Fibroblast of lung (primary cell): Measurements from ENCODE around the gene EMILIN3. TPM values are rescaled to one million over a fixed set of nuclear protein-coding genes. Genes with fewer than 3 reads are reported as not detected.

Source experiments
- DNase-seq, 2 donors: peaks; one replicate each; pipeline versions ENCODE4 v3.0.0 to v3.0.0-alpha.2; 2010; ENCODE audit warnings: low read depth in 2 of 2
- H2AFZ ChIP-seq: 2 replicates; pipeline ENCODE4 v1.5.1; 2012; ENCODE audit warnings: low read length, control low read depth, inconsistent platforms
- H3K27ac ChIP-seq: 2 replicates; pipeline ENCODE4 v1.5.1; 2011; ENCODE audit warnings: low read length, control low read depth; ENCODE audit not compliant: insufficient read depth
- H3K27me3 ChIP-seq: 2 replicates; pipeline ENCODE4 v1.5.1; 2011; ENCODE audit warnings: mild to moderate bottlenecking, low read length; ENCODE audit not compliant: control insufficient read depth, insufficient read depth
- H3K36me3 ChIP-seq: 2 replicates; pipeline ENCODE4 v1.5.1; 2011; ENCODE audit warnings: low read length; ENCODE audit not compliant: control insufficient read depth, insufficient read depth
- H3K4me1 ChIP-seq: 2 replicates; pipeline ENCODE4 v1.5.1; 2011; ENCODE audit warnings: low read length; ENCODE audit not compliant: control insufficient read depth, insufficient read depth; ENCODE audit errors: extremely low read depth
- H3K4me2 ChIP-seq: 2 replicates; pipeline ENCODE4 v1.5.1; 2011; ENCODE audit warnings: low read length, control low read depth; ENCODE audit not compliant: insufficient read depth; ENCODE audit errors: extremely low read depth
- H3K4me3 ChIP-seq, 4 experiments: fragments of 200-600 bp in 1 of 4; sonication (generic) in 1 of 4; replicated peaks in 1 of 4; 2 replicates each; pipeline ENCODE4 v1.5.1; 2011 to 2016; ENCODE audit warnings: low read length in 4 of 4, low read depth in 3 of 4, mild to moderate bottlenecking in 3 of 4, control low read depth in 2 of 4, inconsistent platforms in 1 of 4, mixed read lengths in 1 of 4; ENCODE audit not compliant: insufficient read depth in 1 of 4; ENCODE audit errors: control extremely low read depth in 1 of 4
- H3K79me2 ChIP-seq: 2 replicates; pipeline ENCODE4 v1.5.1; 2012; ENCODE audit warnings: mild to moderate bottlenecking, low read length, inconsistent platforms; ENCODE audit not compliant: control insufficient read depth, insufficient read depth
- H3K9ac ChIP-seq: 2 replicates; pipeline ENCODE4 v1.5.1; 2011; ENCODE audit warnings: mild to moderate bottlenecking, low read length, control low read depth; ENCODE audit not compliant: insufficient read depth
- H3K9me3 ChIP-seq: 2 replicates; pipeline ENCODE4 v1.5.1; 2012; ENCODE audit warnings: low read depth, low read length; ENCODE audit not compliant: control insufficient read depth, insufficient read depth
- H4K20me1 ChIP-seq: 2 replicates; pipeline ENCODE4 v1.5.1; 2011; ENCODE audit warnings: low read length; ENCODE audit not compliant: control insufficient read depth, insufficient read depth; ENCODE audit errors: extremely low read depth
- EZH2 ChIP-seq: IDR thresholded peaks from 2 replicates; pipeline ENCODE4 v1.5.1; 2012; ENCODE audit warnings: low read length, control low read depth, mild to moderate bottlenecking; ENCODE audit errors: missing control alignments
- polyA plus RNA-seq, 2 donors: library from polyadenylated mRNA; depleted of rRNA in 1 of 2; stranded (reverse) in 1 of 2; unstranded in 1 of 2; fragments of >200 nt; gene quantifications; 2 replicates each; pipeline ENCODE4 v1.2.1, GENCODE V29; 2011 to 2012; ENCODE audit warnings: missing spikeins in 1 of 2
- total RNA-seq: library from RNA; depleted of rRNA; stranded (reverse); fragments of >200 nt; gene quantifications from 2 replicates; pipeline ENCODE4 v1.2.1, GENCODE V29; 2014
- TF ChIP-seq, protein P1 (sequence below), 2 donors: IDR thresholded peaks in 1 of 2; conservative IDR thresholded peaks in 1 of 2; 1 replicate in 1 of 2; 2 replicates in 1 of 2; pipeline ENCODE4 v1.5.1; 2011 to 2012; ENCODE audit warnings: low read length in 2 of 2, control low read depth in 1 of 2, inconsistent platforms in 1 of 2, low read depth in 1 of 2, mild to moderate bottlenecking in 1 of 2

EMILIN3 gene
- total and polyA plus RNA-seq, 2 donors (not counting 1 experiment from before 2014, with no cell fraction given): 0.05 to 0.17 TPM

DNA sequence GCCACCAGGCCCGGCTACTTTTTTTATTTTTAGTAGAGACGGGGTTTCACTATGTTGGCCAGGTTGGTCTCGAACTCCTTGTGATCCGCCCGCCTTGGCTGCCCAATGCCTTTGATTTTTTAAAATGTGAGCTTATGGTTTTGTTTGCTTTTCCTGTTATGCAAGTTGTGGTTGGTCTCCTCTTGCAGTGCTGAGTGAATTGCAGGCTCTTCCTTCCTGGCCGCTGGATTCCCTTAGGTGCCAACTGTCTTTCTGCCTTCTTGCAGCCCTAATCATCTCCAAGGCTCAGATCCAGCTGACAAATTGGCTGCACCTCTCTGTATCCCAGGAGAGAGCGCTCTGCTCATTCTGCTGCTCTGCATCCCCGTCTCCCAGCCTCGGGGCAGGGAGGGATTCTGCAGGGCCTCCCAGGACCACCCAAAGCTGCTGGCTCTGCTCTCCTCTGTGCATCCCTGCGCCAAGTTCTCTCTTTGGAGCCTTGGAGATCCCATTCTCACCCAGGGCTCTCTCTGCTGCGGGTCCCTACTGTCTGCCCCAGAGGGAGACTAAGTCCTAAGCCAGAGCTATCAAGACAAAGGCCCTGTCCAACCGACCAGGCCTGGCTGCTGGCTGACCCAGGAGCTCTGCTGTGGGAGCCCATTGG lies 14.1 kb upstream of the EMILIN3 start:
- H3K36me3 ChIP-seq: no peaks in the 10 kb centered on the region
- no peaks in the 10 kb centered on the region for H3K9me3 ChIP-seq
- H4K20me1 ChIP-seq: no peaks in the 10 kb centered on the region
- no peaks in the 10 kb centered on the region for H3K79me2 ChIP-seq
- no peak overlapping the region for H3K27ac ChIP-seq
- H2AFZ ChIP-seq: no peak overlapping the region
- no peaks in the 10 kb centered on the region for H3K4me1 ChIP-seq
- no peak for TF ChIP-seq EZH2
- TF ChIP-seq, protein P1, sequence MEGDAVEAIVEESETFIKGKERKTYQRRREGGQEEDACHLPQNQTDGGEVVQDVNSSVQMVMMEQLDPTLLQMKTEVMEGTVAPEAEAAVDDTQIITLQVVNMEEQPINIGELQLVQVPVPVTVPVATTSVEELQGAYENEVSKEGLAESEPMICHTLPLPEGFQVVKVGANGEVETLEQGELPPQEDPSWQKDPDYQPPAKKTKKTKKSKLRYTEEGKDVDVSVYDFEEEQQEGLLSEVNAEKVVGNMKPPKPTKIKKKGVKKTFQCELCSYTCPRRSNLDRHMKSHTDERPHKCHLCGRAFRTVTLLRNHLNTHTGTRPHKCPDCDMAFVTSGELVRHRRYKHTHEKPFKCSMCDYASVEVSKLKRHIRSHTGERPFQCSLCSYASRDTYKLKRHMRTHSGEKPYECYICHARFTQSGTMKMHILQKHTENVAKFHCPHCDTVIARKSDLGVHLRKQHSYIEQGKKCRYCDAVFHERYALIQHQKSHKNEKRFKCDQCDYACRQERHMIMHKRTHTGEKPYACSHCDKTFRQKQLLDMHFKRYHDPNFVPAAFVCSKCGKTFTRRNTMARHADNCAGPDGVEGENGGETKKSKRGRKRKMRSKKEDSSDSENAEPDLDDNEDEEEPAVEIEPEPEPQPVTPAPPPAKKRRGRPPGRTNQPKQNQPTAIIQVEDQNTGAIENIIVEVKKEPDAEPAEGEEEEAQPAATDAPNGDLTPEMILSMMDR (conservative IDR thresholded peaks at IDR 0.05 in 1 of 2, IDR thresholded peaks at IDR 0.05 in 1 of 2; ENCODE audit: low read depth in 1 of 2, low read length in 2 of 2): no peak
- no peak overlapping the region for H3K9ac ChIP-seq
- DNase-seq: no peak
- no peak overlapping the region for H3K4me3 ChIP-seq
- H3K4me2 ChIP-seq: no peak overlapping the region
- peaks cover 12% of the 10 kb centered on the region for H3K27me3 ChIP-seq

DNA sequence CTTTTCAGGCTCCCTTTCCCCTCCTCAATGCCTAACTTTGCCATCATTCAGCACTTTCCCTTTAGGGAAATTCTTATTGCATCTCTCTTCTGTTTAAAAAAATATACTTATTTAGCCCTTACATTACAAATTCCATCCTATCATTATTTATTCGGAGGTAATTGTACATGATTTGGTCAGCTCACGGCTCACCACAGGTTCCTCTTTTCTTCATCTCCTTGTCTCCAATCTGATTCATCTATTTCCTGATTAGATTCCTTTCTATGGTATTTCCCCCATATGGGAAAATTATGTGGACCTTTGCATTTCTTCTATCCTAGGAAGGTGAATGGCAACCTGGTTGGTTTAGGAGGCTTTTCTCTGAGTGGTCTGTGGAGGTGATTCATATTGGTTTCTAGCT lies 12.9 kb upstream of the EMILIN3 start:
- H3K9me3 ChIP-seq: no peaks in the 10 kb centered on the region
- H3K4me1 ChIP-seq: no peaks in the 10 kb centered on the region
- no peaks in the 10 kb centered on the region for H4K20me1 ChIP-seq
- no peak for TF ChIP-seq EZH2
- TF ChIP-seq, protein P1 (conservative IDR thresholded peaks at IDR 0.05 in 1 of 2, IDR thresholded peaks at IDR 0.05 in 1 of 2; ENCODE audit: low read depth in 1 of 2, low read length in 2 of 2): no peak
- no peak overlapping the region for H3K4me3 ChIP-seq
- no peak overlapping the region for H3K4me2 ChIP-seq
- H3K36me3 ChIP-seq: no peaks in the 10 kb centered on the region
- peaks cover 12% of the 10 kb centered on the region for H3K27me3 ChIP-seq
- no peak for DNase-seq
- H3K79me2 ChIP-seq: no peaks in the 10 kb centered on the region
- no peak overlapping the region for H2AFZ ChIP-seq
- H3K9ac ChIP-seq: no peak overlapping the region
- no peak overlapping the region for H3K27ac ChIP-seq

DNA sequence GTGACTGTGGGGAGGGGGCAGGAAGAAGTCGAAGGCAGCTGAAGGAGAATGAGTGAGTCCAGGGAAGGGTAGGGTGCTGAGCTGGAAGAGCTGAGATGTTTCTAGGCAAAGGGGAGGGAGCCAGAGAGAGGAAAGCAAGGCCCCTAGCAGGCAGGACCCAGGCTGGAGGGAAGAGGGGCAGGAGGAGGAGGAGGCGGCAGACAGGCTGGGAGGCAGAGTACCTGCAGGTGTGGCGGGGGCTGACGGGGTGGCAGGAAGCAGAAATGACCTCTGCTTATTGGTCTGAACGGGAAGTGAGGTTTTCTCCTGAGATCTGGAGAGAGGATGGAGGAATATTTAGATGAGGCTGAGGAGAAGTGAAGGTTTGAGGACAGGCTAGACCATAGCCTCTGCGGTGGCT lies 10.7 kb upstream of the EMILIN3 start:
- TF ChIP-seq, protein P1 (conservative IDR thresholded peaks at IDR 0.05 in 1 of 2, IDR thresholded peaks at IDR 0.05 in 1 of 2; ENCODE audit: low read depth in 1 of 2, low read length in 2 of 2): no peak
- no peak for TF ChIP-seq EZH2
- no peaks in the 10 kb centered on the region for H3K4me1 ChIP-seq
- no peak for DNase-seq
- H3K27me3 ChIP-seq: peaks cover 8% of the 10 kb centered on the region
- H3K4me2 ChIP-seq: no peak overlapping the region
- H4K20me1 ChIP-seq: no peaks in the 10 kb centered on the region
- no peak overlapping the region for H2AFZ ChIP-seq
- H3K36me3 ChIP-seq: no peaks in the 10 kb centered on the region
- no peak overlapping the region for H3K27ac ChIP-seq
- H3K79me2 ChIP-seq: no peaks in the 10 kb centered on the region
- no peak overlapping the region for H3K4me3 ChIP-seq
- H3K9me3 ChIP-seq: no peaks in the 10 kb centered on the region
- H3K9ac ChIP-seq: no peak overlapping the region
